Loucy (cell line): ENCODE results near the gene TSEN54.
A peak's percentile ranks its signal among the peaks of the same experiment; 100 is the strongest.

Source experiments
- H2AFZ ChIP-seq: fragments of 200-600 bp; sonication (generic); 2 replicates; pipeline ENCODE4 v1.6.0; 2016; ENCODE audit warnings: antibody characterized with exemption, mild to moderate bottlenecking, low read length, moderate library complexity
- H3F3A ChIP-seq: fragments of 200-600 bp; 2 replicates; pipeline ENCODE4 v1.6.0; 2016; ENCODE audit warnings: antibody characterized with exemption, low read depth, mild to moderate bottlenecking
- H3K27me3 ChIP-seq: fragments of 200-600 bp; sonication (generic); 2 replicates; pipeline ENCODE4 v1.6.1; 2014; ENCODE audit warnings: low read length, mild to moderate bottlenecking; ENCODE audit not compliant: insufficient read depth, poor library complexity, severe bottlenecking
- H3K36me3 ChIP-seq: fragments of 200-600 bp; sonication (generic); 2 replicates; pipeline ENCODE4 v1.6.1; 2016; ENCODE audit warnings: low read length; ENCODE audit not compliant: insufficient read depth
- H3K4me1 ChIP-seq: fragments of 200-600 bp; sonication (generic); 2 replicates; pipeline ENCODE4 v1.5.1; 2014; ENCODE audit warnings: low read length, mild to moderate bottlenecking; ENCODE audit not compliant: insufficient read depth, poor library complexity, severe bottlenecking
- H3K4me2 ChIP-seq: fragments of 200-600 bp; sonication (generic); 2 replicates; pipeline ENCODE4 v1.6.0; 2014; ENCODE audit warnings: antibody characterized with exemption, low read length, low read depth, mild to moderate bottlenecking; ENCODE audit not compliant: poor library complexity, severe bottlenecking
- H3K4me3 ChIP-seq: fragments of 200-600 bp; sonication (generic); 2 replicates; pipeline ENCODE4 v1.5.1; 2014; ENCODE audit warnings: low read length, mild to moderate bottlenecking, mixed read lengths; ENCODE audit not compliant: poor library complexity, severe bottlenecking
- H3K79me2 ChIP-seq: fragments of 200-600 bp; sonication (generic); 2 replicates; pipeline ENCODE4 v1.6.1; 2014; ENCODE audit warnings: low read length; ENCODE audit not compliant: insufficient read depth
- H3K9ac ChIP-seq: fragments of 200-600 bp; sonication (generic); 2 replicates; pipeline ENCODE4 v1.6.0; 2014; ENCODE audit warnings: mild to moderate bottlenecking, low read depth, low read length, moderate library complexity; ENCODE audit not compliant: poor library complexity, severe bottlenecking
- H3K9me2 ChIP-seq: fragments of 200-600 bp; sonication (generic); replicated peaks from 2 replicates; pipeline ENCODE4 v1.6.1; 2016; ENCODE audit warnings: low read depth, low read length, mixed read lengths
- H3K9me3 ChIP-seq: fragments of 200-600 bp; sonication (generic); 2 replicates; pipeline ENCODE4 v1.6.1; 2014; ENCODE audit warnings: mild to moderate bottlenecking, antibody characterized with exemption, low read length, low read depth; ENCODE audit not compliant: insufficient read depth
- H4K20me1 ChIP-seq: fragments of 200-600 bp; sonication (generic); 2 replicates; pipeline ENCODE4 v1.6.0; 2014; ENCODE audit warnings: antibody characterized with exemption, low read length, mild to moderate bottlenecking; ENCODE audit not compliant: insufficient read depth, poor library complexity, severe bottlenecking
- CTCF ChIP-seq: fragments of 200-600 bp; sonication (generic); conservative IDR thresholded peaks from 2 replicates; pipeline ENCODE4 v1.5.1; 2014; ENCODE audit warnings: mild to moderate bottlenecking, antibody characterized with exemption, low read length
- EZH2phosphoT487 ChIP-seq: fragments of 200-600 bp; IDR thresholded peaks from 2 replicates; pipeline ENCODE4 v1.6.1; 2018; ENCODE audit warnings: antibody characterized with exemption, mild to moderate bottlenecking, moderate library complexity, borderline replicate concordance

The TSEN54 gene

GRCh38 chr17:75516255-75516618 lies at the start of gene TSEN54:
Gene TSEN54 (plus strand): TSS chr17:75516528. CDS start chr17:75516561, 33 bp downstream.
- peaks cover 8% of the 10 kb centered on the region; the same call in 1 of the 2 replicates for H3K79me2 ChIP-seq
- peaks cover 36% of the 10 kb centered on the region for H3K4me1 ChIP-seq
- H2AFZ ChIP-seq = peak within 1 kb of the TSS; percentile 85
- no peaks in the 10 kb centered on the region for H3K9me2 ChIP-seq
- peak within 1 kb of the TSS; percentile 84 for H3K4me3 ChIP-seq
- TF ChIP-seq EZH2phosphoT487 = no peak
- TF ChIP-seq CTCF = no peak
- peaks cover 13% of the 10 kb centered on the region for H4K20me1 ChIP-seq
- H3K9ac ChIP-seq = peak within 1 kb of the TSS; percentile 70
- H3K4me2 ChIP-seq = peak within 1 kb of the TSS; percentile 99
- no peaks in the 10 kb centered on the region for H3K36me3 ChIP-seq
- no peaks in the 10 kb centered on the region for H3K27me3 ChIP-seq
- no peaks in the 10 kb centered on the region for H3K9me3 ChIP-seq
- no peaks in the 10 kb centered on the region for H3F3A ChIP-seq

GRCh38 chr17:75468291-75468754 lies 48.0 kb upstream of the TSEN54 start:
- Histone ChIP-seq H3K79me2 (peaks cover 4% of the 10 kb centered on the region; the same call in 1 of the 2 replicates), H3K4me1 (no peaks in the 10 kb centered on the region), H3K9ac (no peak overlapping the region)

GRCh38 chr17:75468779-75469373 lies 47.5 kb upstream of the TSEN54 start:
- no peaks in the 10 kb centered on the region for H4K20me1 ChIP-seq
- H3K4me3 ChIP-seq = no peak overlapping the region
- peaks cover 4% of the 10 kb centered on the region; the same call in 1 of the 2 replicates for H3K79me2 ChIP-seq
- no peak overlapping the region for H2AFZ ChIP-seq
- H3K9ac ChIP-seq = no peak overlapping the region
- TF ChIP-seq EZH2phosphoT487 = no peak
- no peak for TF ChIP-seq CTCF
- H3F3A ChIP-seq = no peaks in the 10 kb centered on the region
- no peaks in the 10 kb centered on the region for H3K9me3 ChIP-seq
- peaks cover 13% of the 10 kb centered on the region; the same call in 1 of the 2 replicates for H3K36me3 ChIP-seq
- no peaks in the 10 kb centered on the region for H3K9me2 ChIP-seq
- no peaks in the 10 kb centered on the region for H3K27me3 ChIP-seq
- H3K4me1 ChIP-seq = no peaks in the 10 kb centered on the region
- H3K4me2 ChIP-seq = no peak overlapping the region

More at GRCh38 chr17:75468291-75468754, 48.0 kb upstream of the TSEN54 start:
- Histone ChIP-seq H2AFZ (no peak overlapping the region), H3K36me3 (peaks cover 9% of the 10 kb centered on the region; the same call in 1 of the 2 replicates), H3K4me2 (no peak overlapping the region), H3K9me2 (no peaks in the 10 kb centered on the region), H3K27me3 (no peaks in the 10 kb centered on the region), H3K4me3 (no peak overlapping the region), H3K9me3 (no peaks in the 10 kb centered on the region), H4K20me1 (no peaks in the 10 kb centered on the region), H3F3A (no peaks in the 10 kb centered on the region)
- TF ChIP-seq EZH2phosphoT487 = no peak
- TF ChIP-seq CTCF = no peak
